Measurements from ENCODE around the gene CARMIL1.

CARMIL1 gene

DNA sequence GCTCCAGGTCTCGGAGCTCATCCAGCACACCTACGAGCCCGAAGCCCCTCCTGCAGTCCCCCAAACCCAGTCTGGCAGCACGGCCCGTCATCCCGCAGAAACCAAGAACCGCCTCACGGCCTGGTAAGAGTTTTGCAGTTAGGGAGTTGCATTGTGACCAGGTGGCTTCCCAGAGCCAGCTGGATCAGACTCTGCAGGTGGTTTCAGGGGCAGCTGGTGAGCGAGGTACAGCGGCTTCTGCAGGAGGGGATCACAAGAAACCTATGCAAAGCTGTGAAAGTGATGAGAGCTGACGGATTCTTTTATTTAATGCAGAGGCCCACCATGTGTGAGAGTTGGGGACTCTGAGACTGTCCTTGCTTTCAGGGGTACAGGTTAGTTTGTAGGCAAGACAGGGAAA lies 327.0 kb downstream of the CARMIL1 start:
- H3K9me3 ChIP-seq (ENCODE audit: control insufficient read depth, insufficient read depth, low read depth, low read length) = no peaks in the 10 kb centered on the region
- ChIA-PET CTCF (interaction anchor here (0.7 to 2.0 kb wide), 5 partner anchors 50 to 382 kb away, joined by 3 to 16 read pairs (median 5); no protein-coding TSS in a partner anchor), POLR2A (no interaction called here)
- H3K4me3 ChIP-seq (ENCODE audit: low read depth, low read length) = no peak overlapping the region
- peaks cover 0 to 4% of the 10 kb centered on the region in 2 experiments; a peak in 1 of 3 replicates for H3K36me3 ChIP-seq (ENCODE audit: control insufficient read depth in 2 of 2, insufficient read depth in 1 of 2, low read length in 2 of 2)
- no peak for TF ChIP-seq ZBTB8A (tag by site-specific recombination; IDR thresholded peaks at IDR 0.05)
- TF ChIP-seq HOXC10 (CRISPR knock-in tag; IDR thresholded peaks at IDR 0.05) = no peak
- no peak for TF ChIP-seq ZNF324 (tag by site-specific recombination; IDR thresholded peaks at IDR 0.05)
- no peak for TF ChIP-seq ZNF76 (tag by site-specific recombination; IDR thresholded peaks at IDR 0.05; ENCODE audit: borderline replicate concordance, low read depth)
- no peak for TF ChIP-seq KLF9 (tag by site-specific recombination; IDR thresholded peaks at IDR 0.05; ENCODE audit: low read depth)
- no peak for TF ChIP-seq ZNF707 (tag by site-specific recombination; IDR thresholded peaks at IDR 0.05)
- no peak for TF ChIP-seq ZNF10 (tag by site-specific recombination; IDR thresholded peaks at IDR 0.05)
- no peak for TF ChIP-seq ZNF174 (tag by site-specific recombination; IDR thresholded peaks at IDR 0.05)
- H3K27ac ChIP-seq (ENCODE audit: extremely low read depth, low read depth, low read length) = no peak overlapping the region
- H3K4me1 ChIP-seq (ENCODE audit: control insufficient read depth, insufficient read depth, low read length) = no peaks in the 10 kb centered on the region

DNA sequence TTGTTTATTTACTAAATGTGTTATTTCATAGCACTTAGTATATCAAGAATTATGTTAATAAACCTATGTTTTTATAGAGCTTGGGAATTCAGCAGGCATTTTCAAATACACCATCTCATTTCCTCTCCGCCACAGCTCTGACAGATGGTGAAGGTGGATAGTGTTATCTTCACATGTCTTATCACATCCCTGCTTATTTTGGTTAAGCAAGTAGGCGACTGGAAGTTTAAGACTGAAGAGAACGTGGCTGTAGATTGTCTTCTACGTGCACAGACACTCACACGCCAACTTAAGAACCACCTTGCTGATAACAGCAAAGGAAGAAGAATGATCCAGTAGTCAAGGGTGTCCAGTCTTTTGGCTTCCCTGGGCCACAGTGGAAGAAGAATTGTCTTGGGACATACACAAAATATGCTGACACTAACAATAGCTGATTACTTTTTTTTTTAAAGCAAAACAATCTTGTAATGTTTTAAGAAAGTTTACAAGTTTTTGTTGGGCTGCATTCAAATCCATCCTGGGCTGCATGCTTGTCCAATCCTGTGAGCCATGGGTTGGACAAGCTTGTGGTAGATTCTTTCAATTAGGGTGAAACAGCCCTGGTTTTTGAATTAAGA lies 329.5 kb downstream of the CARMIL1 start:
- Histone ChIP-seq H3K4me3 (ENCODE audit: low read depth, low read length) (no peak overlapping the region), H3K27ac (ENCODE audit: extremely low read depth, low read depth, low read length) (no peak overlapping the region), H3K4me1 (ENCODE audit: control insufficient read depth, insufficient read depth, low read length) (no peaks in the 10 kb centered on the region), H3K9me3 (ENCODE audit: control insufficient read depth, insufficient read depth, low read depth, low read length) (no peaks in the 10 kb centered on the region), H3K36me3 (ENCODE audit: control insufficient read depth in 2 of 2, insufficient read depth in 1 of 2, low read length in 2 of 2) (peaks cover 0 to 4% of the 10 kb centered on the region in 2 experiments; a peak in 1 of 3 replicates)
- POLR2A ChIA-PET = no interaction called here
- CTCF ChIA-PET = interaction anchor here (0.7 to 1.7 kb wide), 4 partner anchors 274 to 385 kb away, joined by 3 to 6 read pairs (median 4); partner anchors contain the start of gene CARMIL1
- TF ChIP-seq, protein P1, sequence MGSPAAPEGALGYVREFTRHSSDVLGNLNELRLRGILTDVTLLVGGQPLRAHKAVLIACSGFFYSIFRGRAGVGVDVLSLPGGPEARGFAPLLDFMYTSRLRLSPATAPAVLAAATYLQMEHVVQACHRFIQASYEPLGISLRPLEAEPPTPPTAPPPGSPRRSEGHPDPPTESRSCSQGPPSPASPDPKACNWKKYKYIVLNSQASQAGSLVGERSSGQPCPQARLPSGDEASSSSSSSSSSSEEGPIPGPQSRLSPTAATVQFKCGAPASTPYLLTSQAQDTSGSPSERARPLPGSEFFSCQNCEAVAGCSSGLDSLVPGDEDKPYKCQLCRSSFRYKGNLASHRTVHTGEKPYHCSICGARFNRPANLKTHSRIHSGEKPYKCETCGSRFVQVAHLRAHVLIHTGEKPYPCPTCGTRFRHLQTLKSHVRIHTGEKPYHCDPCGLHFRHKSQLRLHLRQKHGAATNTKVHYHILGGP (tag by site-specific recombination; IDR thresholded peaks at IDR 0.05) = no peak
- TF ChIP-seq RBAK (tag by site-specific recombination; IDR thresholded peaks at IDR 0.05) = no peak
- TF ChIP-seq, protein P2, sequence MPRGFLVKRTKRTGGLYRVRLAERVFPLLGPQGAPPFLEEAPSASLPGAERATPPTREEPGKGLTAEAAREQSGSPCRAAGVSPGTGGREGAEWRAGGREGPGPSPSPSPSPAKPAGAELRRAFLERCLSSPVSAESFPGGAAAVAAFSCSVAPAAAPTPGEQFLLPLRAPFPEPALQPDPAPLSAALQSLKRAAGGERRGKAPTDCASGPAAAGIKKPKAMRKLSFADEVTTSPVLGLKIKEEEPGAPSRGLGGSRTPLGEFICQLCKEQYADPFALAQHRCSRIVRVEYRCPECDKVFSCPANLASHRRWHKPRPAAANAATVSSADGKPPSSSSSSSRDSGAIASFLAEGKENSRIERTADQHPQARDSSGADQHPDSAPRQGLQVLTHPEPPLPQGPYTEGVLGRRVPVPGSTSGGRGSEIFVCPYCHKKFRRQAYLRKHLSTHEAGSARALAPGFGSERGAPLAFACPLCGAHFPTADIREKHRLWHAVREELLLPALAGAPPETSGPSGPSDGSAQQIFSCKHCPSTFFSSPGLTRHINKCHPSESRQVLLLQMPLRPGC (tag by site-specific recombination; IDR thresholded peaks at IDR 0.05) = no peak
- TF ChIP-seq, protein P3, sequence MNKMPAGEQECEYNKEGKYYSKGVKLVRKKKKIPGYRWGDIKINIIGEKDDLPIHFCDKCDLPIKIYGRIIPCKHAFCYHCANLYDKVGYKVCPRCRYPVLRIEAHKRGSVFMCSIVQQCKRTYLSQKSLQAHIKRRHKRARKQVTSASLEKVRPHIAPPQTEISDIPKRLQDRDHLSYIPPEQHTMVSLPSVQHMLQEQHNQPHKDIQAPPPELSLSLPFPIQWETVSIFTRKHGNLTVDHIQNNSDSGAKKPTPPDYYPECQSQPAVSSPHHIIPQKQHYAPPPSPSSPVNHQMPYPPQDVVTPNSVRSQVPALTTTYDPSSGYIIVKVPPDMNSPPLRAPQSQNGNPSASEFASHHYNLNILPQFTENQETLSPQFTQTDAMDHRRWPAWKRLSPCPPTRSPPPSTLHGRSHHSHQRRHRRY (tag by site-specific recombination; IDR thresholded peaks at IDR 0.05) = no peak
- TF ChIP-seq, protein P4, sequence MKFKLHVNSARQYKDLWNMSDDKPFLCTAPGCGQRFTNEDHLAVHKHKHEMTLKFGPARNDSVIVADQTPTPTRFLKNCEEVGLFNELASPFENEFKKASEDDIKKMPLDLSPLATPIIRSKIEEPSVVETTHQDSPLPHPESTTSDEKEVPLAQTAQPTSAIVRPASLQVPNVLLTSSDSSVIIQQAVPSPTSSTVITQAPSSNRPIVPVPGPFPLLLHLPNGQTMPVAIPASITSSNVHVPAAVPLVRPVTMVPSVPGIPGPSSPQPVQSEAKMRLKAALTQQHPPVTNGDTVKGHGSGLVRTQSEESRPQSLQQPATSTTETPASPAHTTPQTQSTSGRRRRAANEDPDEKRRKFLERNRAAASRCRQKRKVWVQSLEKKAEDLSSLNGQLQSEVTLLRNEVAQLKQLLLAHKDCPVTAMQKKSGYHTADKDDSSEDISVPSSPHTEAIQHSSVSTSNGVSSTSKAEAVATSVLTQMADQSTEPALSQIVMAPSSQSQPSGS (tag by site-specific recombination; IDR thresholded peaks at IDR 0.05; ENCODE audit: low read depth) = no peak
- TF ChIP-seq MZF1 (tag by site-specific recombination; IDR thresholded peaks at IDR 0.05; ENCODE audit: borderline replicate concordance) = no peak
- no peak for TF ChIP-seq ZBTB48 (tag by site-specific recombination; IDR thresholded peaks at IDR 0.05)
- no peak for TF ChIP-seq ZNF292 (tag by site-specific recombination; IDR thresholded peaks at IDR 0.05; ENCODE audit: borderline replicate concordance, low read depth)
- no peak for TF ChIP-seq ZXDB (tag by site-specific recombination; IDR thresholded peaks at IDR 0.05)
- TF ChIP-seq, protein P5, sequence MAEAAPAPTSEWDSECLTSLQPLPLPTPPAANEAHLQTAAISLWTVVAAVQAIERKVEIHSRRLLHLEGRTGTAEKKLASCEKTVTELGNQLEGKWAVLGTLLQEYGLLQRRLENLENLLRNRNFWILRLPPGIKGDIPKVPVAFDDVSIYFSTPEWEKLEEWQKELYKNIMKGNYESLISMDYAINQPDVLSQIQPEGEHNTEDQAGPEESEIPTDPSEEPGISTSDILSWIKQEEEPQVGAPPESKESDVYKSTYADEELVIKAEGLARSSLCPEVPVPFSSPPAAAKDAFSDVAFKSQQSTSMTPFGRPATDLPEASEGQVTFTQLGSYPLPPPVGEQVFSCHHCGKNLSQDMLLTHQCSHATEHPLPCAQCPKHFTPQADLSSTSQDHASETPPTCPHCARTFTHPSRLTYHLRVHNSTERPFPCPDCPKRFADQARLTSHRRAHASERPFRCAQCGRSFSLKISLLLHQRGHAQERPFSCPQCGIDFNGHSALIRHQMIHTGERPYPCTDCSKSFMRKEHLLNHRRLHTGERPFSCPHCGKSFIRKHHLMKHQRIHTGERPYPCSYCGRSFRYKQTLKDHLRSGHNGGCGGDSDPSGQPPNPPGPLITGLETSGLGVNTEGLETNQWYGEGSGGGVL (tag by site-specific recombination; IDR thresholded peaks at IDR 0.05) = no peak
- TF ChIP-seq, protein P6, sequence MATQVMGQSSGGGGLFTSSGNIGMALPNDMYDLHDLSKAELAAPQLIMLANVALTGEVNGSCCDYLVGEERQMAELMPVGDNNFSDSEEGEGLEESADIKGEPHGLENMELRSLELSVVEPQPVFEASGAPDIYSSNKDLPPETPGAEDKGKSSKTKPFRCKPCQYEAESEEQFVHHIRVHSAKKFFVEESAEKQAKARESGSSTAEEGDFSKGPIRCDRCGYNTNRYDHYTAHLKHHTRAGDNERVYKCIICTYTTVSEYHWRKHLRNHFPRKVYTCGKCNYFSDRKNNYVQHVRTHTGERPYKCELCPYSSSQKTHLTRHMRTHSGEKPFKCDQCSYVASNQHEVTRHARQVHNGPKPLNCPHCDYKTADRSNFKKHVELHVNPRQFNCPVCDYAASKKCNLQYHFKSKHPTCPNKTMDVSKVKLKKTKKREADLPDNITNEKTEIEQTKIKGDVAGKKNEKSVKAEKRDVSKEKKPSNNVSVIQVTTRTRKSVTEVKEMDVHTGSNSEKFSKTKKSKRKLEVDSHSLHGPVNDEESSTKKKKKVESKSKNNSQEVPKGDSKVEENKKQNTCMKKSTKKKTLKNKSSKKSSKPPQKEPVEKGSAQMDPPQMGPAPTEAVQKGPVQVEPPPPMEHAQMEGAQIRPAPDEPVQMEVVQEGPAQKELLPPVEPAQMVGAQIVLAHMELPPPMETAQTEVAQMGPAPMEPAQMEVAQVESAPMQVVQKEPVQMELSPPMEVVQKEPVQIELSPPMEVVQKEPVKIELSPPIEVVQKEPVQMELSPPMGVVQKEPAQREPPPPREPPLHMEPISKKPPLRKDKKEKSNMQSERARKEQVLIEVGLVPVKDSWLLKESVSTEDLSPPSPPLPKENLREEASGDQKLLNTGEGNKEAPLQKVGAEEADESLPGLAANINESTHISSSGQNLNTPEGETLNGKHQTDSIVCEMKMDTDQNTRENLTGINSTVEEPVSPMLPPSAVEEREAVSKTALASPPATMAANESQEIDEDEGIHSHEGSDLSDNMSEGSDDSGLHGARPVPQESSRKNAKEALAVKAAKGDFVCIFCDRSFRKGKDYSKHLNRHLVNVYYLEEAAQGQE (tag by site-specific recombination; IDR thresholded peaks at IDR 0.05) = no peak
- TF ChIP-seq ZNF274 (IDR thresholded peaks at IDR 0.05; ENCODE audit: low read length) = no peak
- no peak for TF ChIP-seq ZNF274 (tag by site-specific recombination; IDR thresholded peaks at IDR 0.05; ENCODE audit: borderline replicate concordance)
- TF ChIP-seq TRIM28 (IDR thresholded peaks at IDR 0.05; ENCODE audit: borderline replicate concordance, low read length) = no peak
- no peak for TF ChIP-seq ZNF473 (tag by site-specific recombination; IDR thresholded peaks at IDR 0.05)
- no peak for TF ChIP-seq SP7 (tag by site-specific recombination; IDR thresholded peaks at IDR 0.05)
